K562 (cell line): Measurements from ENCODE around the gene AGPAT3.

Source experiments
- CTCF ChIP-seq, 3 experiments: IDR thresholded peaks in 2 of 3; conservative IDR thresholded peaks in 1 of 3; 2 replicates each; pipeline ENCODE4 v1.5.1; 2011 to 2012; ENCODE audit warnings: low read length in 3 of 3, mild to moderate bottlenecking in 3 of 3, control low read depth in 2 of 3, improper control_type of control experiment in 1 of 3, inconsistent platforms in 1 of 3, low read depth in 1 of 3, mixed read lengths in 1 of 3, moderate library complexity in 1 of 3; ENCODE audit not compliant: insufficient read depth in 2 of 3
- E2F5 ChIP-seq: sonication (generic); formaldehyde crosslinking; IDR thresholded peaks from 2 replicates; pipeline ENCODE4 v1.8.0; 2022; ENCODE audit warnings: mild to moderate bottlenecking, missing genetic modification reagents
- ELF1 ChIP-seq: fragments of 200-800 bp; sonication (Bioruptor generic); IDR thresholded peaks from 2 replicates; pipeline ENCODE4 v1.6.1; 2016; ENCODE audit warnings: missing genetic modification characterization, missing compliant biosample characterization
- GMEB1 ChIP-seq: fragments of 250-450 bp; sonication (Bioruptor Pico); IDR thresholded peaks from 2 replicates; pipeline ENCODE4 v1.4.0; 2020; ENCODE audit warnings: mild to moderate bottlenecking
- HIVEP1 ChIP-seq: fragments of 250-450 bp; sonication (Bioruptor Pico); IDR thresholded peaks from 2 replicates; pipeline ENCODE4 v1.4.0; 2020; ENCODE audit warnings: mild to moderate bottlenecking
- MAZ ChIP-seq, 2 experiments: fragments of 450-650 bp in 1 of 2; sonication (generic) in 1 of 2; formaldehyde crosslinking; IDR thresholded peaks in 1 of 2; conservative IDR thresholded peaks in 1 of 2; 2 replicates each; pipeline versions ENCODE4 v1.4.0 to v1.5.0; 2020; ENCODE audit warnings: mild to moderate bottlenecking in 1 of 2, missing genetic modification reagents in 1 of 2
- MEF2A ChIP-seq: IDR thresholded peaks from 2 replicates; pipeline ENCODE4 v1.6.1; 2011; ENCODE audit warnings: low read depth, mild to moderate bottlenecking, low read length, moderate library complexity; ENCODE audit not compliant: control insufficient read depth
- POLR2A ChIP-seq: fragments of 450-650 bp; conservative IDR thresholded peaks from 2 replicates; pipeline ENCODE4 v1.6.1; 2016
- POLR2AphosphoS5 ChIP-seq: IDR thresholded peaks from 2 replicates; pipeline ENCODE4 v1.6.1; 2011; ENCODE audit warnings: mild to moderate bottlenecking, low read depth, low read length, moderate library complexity; ENCODE audit not compliant: control insufficient read depth, insufficient read depth
- ZBTB8A ChIP-seq: fragments of 450-650 bp; IDR thresholded peaks from 2 replicates; pipeline ENCODE4 v1.6.1; 2018; ENCODE audit warnings: mild to moderate bottlenecking, moderate library complexity; ENCODE audit not compliant: partially characterized antibody
- ZSCAN29 ChIP-seq: fragments of 450-650 bp; IDR thresholded peaks from 2 replicates; pipeline ENCODE4 v1.6.1; 2017
- TF ChIP-seq, protein P1 (sequence below): fragments of 250-450 bp; sonication (Bioruptor Pico); IDR thresholded peaks from 2 replicates; pipeline ENCODE4 v1.5.0; 2020; ENCODE audit warnings: mild to moderate bottlenecking
- TF ChIP-seq, protein P2 (sequence below), 2 experiments: fragments of 200-800 bp in 1 of 2; sonication (Bioruptor generic) in 1 of 2; sonication (generic) in 1 of 2; formaldehyde crosslinking in 1 of 2; IDR thresholded peaks in 1 of 2; conservative IDR thresholded peaks in 1 of 2; 2 replicates each; pipeline versions ENCODE4 v1.5.0 to v1.6.1; 2016 to 2020; ENCODE audit warnings: missing compliant biosample characterization in 1 of 2, missing genetic modification characterization in 1 of 2, missing genetic modification reagents in 1 of 2
- TF ChIP-seq, protein P3 (sequence below): sonication (generic); formaldehyde crosslinking; IDR thresholded peaks from 2 replicates; pipeline ENCODE4 v1.9.0; 2022; ENCODE audit warnings: mild to moderate bottlenecking, missing genetic modification reagents

GRCh38 chr21:43971992-43972255 is 106.9 kb downstream of the AGPAT3 start:
- TF ChIP-seq POLR2AphosphoS5 (no peak), GMEB1 (CRISPR knock-in tag) (no peak), ZBTB8A (no peak), HIVEP1 (CRISPR knock-in tag) (no peak), MAZ (CRISPR knock-in tag; conservative IDR thresholded peaks at IDR 0.05 in 1 of 2, IDR thresholded peaks at IDR 0.05 in 1 of 2) (no peak), E2F5 (CRISPR knock-in tag) (no peak), CTCF (IDR thresholded peaks at IDR 0.05 in 2 of 3, conservative IDR thresholded peaks at IDR 0.05 in 1 of 3; ENCODE audit: insufficient read depth in 2 of 3, low read depth in 1 of 3, low read length in 3 of 3) (no peak), ZSCAN29 (no peak), MEF2A (no peak), ELF1 (tag) (no peak), POLR2A (no peak)
- TF ChIP-seq, protein P1, sequence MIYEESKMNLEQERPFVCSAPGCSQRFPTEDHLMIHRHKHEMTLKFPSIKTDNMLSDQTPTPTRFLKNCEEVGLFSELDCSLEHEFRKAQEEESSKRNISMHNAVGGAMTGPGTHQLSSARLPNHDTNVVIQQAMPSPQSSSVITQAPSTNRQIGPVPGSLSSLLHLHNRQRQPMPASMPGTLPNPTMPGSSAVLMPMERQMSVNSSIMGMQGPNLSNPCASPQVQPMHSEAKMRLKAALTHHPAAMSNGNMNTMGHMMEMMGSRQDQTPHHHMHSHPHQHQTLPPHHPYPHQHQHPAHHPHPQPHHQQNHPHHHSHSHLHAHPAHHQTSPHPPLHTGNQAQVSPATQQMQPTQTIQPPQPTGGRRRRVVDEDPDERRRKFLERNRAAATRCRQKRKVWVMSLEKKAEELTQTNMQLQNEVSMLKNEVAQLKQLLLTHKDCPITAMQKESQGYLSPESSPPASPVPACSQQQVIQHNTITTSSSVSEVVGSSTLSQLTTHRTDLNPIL = no peak
- TF ChIP-seq, protein P2, sequence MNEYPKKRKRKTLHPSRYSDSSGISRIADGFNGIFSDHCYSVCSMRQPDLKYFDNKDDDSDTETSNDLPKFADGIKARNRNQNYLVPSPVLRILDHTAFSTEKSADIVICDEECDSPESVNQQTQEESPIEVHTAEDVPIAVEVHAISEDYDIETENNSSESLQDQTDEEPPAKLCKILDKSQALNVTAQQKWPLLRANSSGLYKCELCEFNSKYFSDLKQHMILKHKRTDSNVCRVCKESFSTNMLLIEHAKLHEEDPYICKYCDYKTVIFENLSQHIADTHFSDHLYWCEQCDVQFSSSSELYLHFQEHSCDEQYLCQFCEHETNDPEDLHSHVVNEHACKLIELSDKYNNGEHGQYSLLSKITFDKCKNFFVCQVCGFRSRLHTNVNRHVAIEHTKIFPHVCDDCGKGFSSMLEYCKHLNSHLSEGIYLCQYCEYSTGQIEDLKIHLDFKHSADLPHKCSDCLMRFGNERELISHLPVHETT (CRISPR knock-in tag; conservative IDR thresholded peaks at IDR 0.05 in 1 of 2, IDR thresholded peaks at IDR 0.05 in 1 of 2) = no peak
- TF ChIP-seq, protein P3, sequence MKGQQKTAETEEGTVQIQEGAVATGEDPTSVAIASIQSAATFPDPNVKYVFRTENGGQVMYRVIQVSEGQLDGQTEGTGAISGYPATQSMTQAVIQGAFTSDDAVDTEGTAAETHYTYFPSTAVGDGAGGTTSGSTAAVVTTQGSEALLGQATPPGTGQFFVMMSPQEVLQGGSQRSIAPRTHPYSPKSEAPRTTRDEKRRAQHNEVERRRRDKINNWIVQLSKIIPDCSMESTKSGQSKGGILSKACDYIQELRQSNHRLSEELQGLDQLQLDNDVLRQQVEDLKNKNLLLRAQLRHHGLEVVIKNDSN (CRISPR knock-in tag) = no peak
